GM18502 (cell line): ENCODE measurements around the gene BRAF.
"Not testable (repeated sequence)": the region's sequence is repeated elsewhere in the genome, so short reads cannot be mapped to it uniquely, and the experiment has no call there.

Experiments used
- ATAC-seq: cut with Tn5 transposase; IDR thresholded peaks from one replicate; pipeline ENCODE4 v1.9.1; 2021; ENCODE audit warnings: mild to moderate bottlenecking; ENCODE audit not compliant: unreplicated experiment, poor library complexity

Gene BRAF

DNA sequence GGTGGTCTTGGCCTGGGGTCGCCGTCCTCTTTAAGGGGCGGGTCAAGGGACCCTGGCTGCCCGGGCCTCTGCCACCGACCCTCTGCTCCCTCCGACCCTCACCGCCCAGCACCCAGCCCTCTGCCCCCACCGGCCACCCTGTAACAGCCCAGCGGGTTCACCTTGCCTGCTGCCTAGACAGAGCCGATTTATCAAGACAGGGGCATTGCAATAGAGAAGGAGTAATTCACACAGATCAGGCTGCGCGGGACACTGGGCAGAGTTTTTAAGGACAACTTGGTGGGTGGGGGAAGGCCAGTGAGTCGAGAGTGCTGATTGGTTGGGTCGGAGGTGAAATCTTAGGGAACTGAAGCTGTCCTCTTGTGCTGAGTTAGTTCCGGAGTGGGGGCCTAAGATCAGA lies 252.8 kb downstream of the BRAF start:
- ATAC-seq, result no peak

DNA sequence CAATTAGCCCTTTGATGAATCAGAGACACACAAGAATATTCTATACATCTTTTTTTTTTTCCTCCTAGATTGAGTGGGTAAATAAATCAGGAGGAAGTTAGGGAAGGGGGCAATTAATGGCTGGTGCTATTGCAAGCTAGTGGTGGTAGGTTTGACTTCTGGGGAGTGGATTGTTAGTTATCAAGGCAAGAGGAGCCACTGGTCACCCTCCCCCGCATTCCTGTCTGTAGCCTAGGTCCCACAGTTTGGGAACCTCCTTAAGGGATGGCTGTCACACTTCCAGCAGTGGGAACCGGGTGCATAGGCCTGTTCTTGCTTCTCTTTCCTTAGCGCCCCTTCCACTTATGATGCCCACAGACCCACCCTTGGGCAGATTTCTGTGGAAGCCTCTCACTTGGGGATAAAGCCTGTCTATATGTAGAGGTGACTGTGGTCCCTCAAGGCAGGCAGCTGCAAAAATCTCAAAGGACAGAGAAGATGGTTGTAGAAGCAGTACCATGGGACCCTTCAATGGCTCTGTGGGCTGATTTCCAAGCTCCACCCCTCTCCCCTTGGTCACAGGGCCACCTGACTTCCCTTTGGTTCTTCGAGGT lies 254.3 kb downstream of the BRAF start:
- ATAC-seq, result no peak

DNA sequence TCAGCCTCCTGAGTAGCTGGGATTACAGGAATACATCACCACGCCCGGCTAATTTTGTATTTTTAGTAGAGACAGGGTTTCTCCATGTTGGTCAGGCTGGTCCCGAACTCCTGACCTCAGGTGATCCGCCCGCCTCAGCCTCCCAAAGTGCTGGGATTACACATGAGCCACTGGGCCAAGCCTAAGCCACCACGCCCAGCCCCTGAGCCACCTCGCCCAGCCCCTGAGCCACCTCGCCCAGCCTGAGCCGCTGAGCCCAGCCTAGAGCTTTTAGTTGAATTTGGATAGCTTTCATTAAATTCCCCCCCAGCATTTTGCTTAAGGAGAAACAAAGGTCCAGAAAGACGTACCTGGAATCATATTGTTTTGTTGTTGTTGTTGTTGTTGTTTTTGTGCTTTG lies 254.9 kb downstream of the BRAF start:
- not testable (repeated sequence) for ATAC-seq

DNA sequence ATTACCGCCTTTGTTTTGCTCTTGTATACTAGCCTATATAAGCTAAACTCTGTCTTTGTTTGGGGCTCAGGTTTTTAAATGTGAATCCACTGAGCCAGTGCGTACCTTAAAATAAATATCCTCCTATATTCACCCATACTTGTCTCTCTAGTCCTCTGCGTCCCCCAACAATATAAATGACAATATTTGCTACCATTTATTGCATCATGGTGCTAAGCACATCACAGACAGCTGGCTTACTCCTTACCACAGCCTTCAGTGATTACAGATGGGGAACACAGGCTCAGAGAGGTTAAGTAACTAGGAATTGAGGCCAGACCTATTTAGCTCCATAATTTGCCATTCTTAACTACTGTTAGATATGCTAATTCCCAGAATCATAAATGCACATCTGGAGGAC lies 255.4 kb downstream of the BRAF start:
- no peak for ATAC-seq
